Endodermal cell (in vitro differentiated cells): ENCODE measurements around the gene FZD2. TPM values are rescaled to one million over a fixed set of nuclear protein-coding genes. Genes with fewer than 3 reads are reported as not detected.

ENCODE experiments used
- DNase-seq: peaks from one replicate; pipeline ENCODE4 v3.0.0-alpha.2; 2017
- H3K27ac ChIP-seq: 2 replicates; pipeline ENCODE4 v1.5.1; 2013; ENCODE audit warnings: mild to moderate bottlenecking, low read depth, low read length, moderate library complexity
- H3K27me3 ChIP-seq: 2 replicates; pipeline ENCODE4 v1.6.1; 2013; ENCODE audit warnings: mild to moderate bottlenecking, low read length, moderate library complexity; ENCODE audit not compliant: insufficient read depth, control insufficient read depth, poor library complexity, severe bottlenecking
- H3K36me3 ChIP-seq: 2 replicates; pipeline ENCODE4 v1.7.0; 2013; ENCODE audit warnings: mild to moderate bottlenecking, low read length, moderate library complexity; ENCODE audit not compliant: control insufficient read depth, insufficient read depth
- H3K4me1 ChIP-seq: one replicate; pipeline ENCODE4 v1.7.0; 2013; ENCODE audit warnings: low read length; ENCODE audit not compliant: control insufficient read depth, insufficient read depth
- H3K4me3 ChIP-seq: 2 replicates; pipeline ENCODE4 v1.5.1; 2013; ENCODE audit warnings: mild to moderate bottlenecking, low read length, moderate library complexity
- H3K9ac ChIP-seq: 2 replicates; pipeline ENCODE4 v1.6.1; 2013; ENCODE audit warnings: mild to moderate bottlenecking, low read length, moderate library complexity; ENCODE audit not compliant: poor library complexity, severe bottlenecking; ENCODE audit errors: extremely low read depth
- H3K9me3 ChIP-seq: 2 replicates; pipeline ENCODE4 v1.6.1; 2013; ENCODE audit warnings: mild to moderate bottlenecking, low read length, moderate library complexity; ENCODE audit not compliant: control insufficient read depth
- H3K27ac Mint-ChIP-seq: 2 replicates; pipeline ENCODE4 v1.8.0; 2020; ENCODE audit warnings: mixed read lengths
- H3K27me3 Mint-ChIP-seq: 2 replicates; pipeline ENCODE4 v1.8.0; 2021; ENCODE audit warnings: mild to moderate bottlenecking, mixed read lengths; ENCODE audit not compliant: insufficient read depth
- H3K36me3 Mint-ChIP-seq: 2 replicates; pipeline ENCODE4 v1.8.0; 2020; ENCODE audit warnings: low read depth, mixed read lengths
- H3K4me1 Mint-ChIP-seq: 2 replicates; pipeline ENCODE4 v1.8.0; 2020; ENCODE audit warnings: mixed read lengths
- H3K4me3 Mint-ChIP-seq: 2 replicates; pipeline ENCODE4 v1.8.0; 2020; ENCODE audit warnings: mild to moderate bottlenecking, moderate library complexity, mixed read lengths
- H3K9me3 Mint-ChIP-seq: 2 replicates; pipeline ENCODE4 v1.8.0; 2020; ENCODE audit warnings: mild to moderate bottlenecking, mixed read lengths
- WGBS, 2 experiments: methylation state at CpG; one replicate each; pipeline versions ENCODE4 v1.1.5 to v1.1.7; 2013; ENCODE audit warnings: missing lambda C conversion rate in 2 of 2, mixed read lengths in 1 of 2; ENCODE audit not compliant: insufficient coverage in 1 of 2, insufficient read length in 1 of 2; 5-methylcytosine and 5-hydroxymethylcytosine counted together
- total RNA-seq, 2 donors: library from RNA; stranded (reverse); fragmentation: NEBNext Ultra II Directional in 1 of 2; extraction: Animal tissue kit (Norgen Biotek cat#: 25700) in 1 of 2; gene quantifications; 2 replicates in 1 of 2; 3 replicates in 1 of 2; pipeline ENCODE4 v1.2.1, GENCODE V29; 2021
- TF ChIP-seq, protein P1 (sequence below): fragments of 200-600 bp; sonication (generic); conservative IDR thresholded peaks from 2 replicates; pipeline ENCODE4 v1.5.0; 2021; ENCODE audit warnings: antibody characterized with exemption, mild to moderate bottlenecking

FZD2 gene
- total RNA-seq, 2 donors from 2014 or later: 20.6 to 21.9 TPM

- no peak for DNase-seq
- TF ChIP-seq, protein P1, sequence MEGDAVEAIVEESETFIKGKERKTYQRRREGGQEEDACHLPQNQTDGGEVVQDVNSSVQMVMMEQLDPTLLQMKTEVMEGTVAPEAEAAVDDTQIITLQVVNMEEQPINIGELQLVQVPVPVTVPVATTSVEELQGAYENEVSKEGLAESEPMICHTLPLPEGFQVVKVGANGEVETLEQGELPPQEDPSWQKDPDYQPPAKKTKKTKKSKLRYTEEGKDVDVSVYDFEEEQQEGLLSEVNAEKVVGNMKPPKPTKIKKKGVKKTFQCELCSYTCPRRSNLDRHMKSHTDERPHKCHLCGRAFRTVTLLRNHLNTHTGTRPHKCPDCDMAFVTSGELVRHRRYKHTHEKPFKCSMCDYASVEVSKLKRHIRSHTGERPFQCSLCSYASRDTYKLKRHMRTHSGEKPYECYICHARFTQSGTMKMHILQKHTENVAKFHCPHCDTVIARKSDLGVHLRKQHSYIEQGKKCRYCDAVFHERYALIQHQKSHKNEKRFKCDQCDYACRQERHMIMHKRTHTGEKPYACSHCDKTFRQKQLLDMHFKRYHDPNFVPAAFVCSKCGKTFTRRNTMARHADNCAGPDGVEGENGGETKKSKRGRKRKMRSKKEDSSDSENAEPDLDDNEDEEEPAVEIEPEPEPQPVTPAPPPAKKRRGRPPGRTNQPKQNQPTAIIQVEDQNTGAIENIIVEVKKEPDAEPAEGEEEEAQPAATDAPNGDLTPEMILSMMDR: no peak
- Histone ChIP-seq H3K4me3 (no peak overlapping the region), H3K27me3 (no peaks in the 10 kb centered on the region), H3K9ac (no peak overlapping the region), H3K9me3 (no peaks in the 10 kb centered on the region), H3K4me1 (peaks cover 5% of the 10 kb centered on the region), H3K27ac (no peak overlapping the region), H3K36me3 (no peaks in the 10 kb centered on the region)
- H3K27ac Mint-ChIP-seq: no peak overlapping the region
- WGBS, 2 experiments: 90 to 94% methylated on average over 1 to 4 of the region's 4 CpGs
- H3K36me3 Mint-ChIP-seq: no peaks in the 10 kb centered on the region
- no peaks in the 10 kb centered on the region for H3K9me3 Mint-ChIP-seq
- H3K4me1 Mint-ChIP-seq: peaks cover 10% of the 10 kb centered on the region
- H3K4me3 Mint-ChIP-seq: no peak overlapping the region
- H3K27me3 Mint-ChIP-seq: peaks cover 9% of the 10 kb centered on the region
These were observed 33.9 kb downstream of the FZD2 start for GRCh38 chr17:44591206-44591605.

DNA sequence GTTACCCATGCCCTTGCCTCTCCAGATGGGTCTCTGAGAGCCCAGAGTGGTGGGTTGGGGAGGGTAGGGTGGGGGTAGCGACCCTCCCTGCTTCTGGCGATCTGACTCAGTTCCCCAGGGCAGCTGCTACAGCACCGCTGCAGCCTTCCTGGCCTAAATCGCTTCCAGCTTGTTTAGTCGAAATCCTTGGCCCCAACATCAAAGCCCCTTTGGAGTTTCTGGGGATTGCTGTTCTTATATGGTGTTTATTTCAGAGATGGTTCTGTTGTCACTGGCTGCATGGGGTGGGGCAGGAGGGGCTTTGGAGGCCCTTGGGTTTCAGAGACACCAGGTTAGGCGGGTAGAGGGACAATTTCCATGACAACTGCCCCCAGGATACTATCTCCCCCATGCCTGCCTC is 35.9 kb downstream of the FZD2 start:
- Histone ChIP-seq H3K4me1 (no peaks in the 10 kb centered on the region), H3K36me3 (no peaks in the 10 kb centered on the region), H3K9me3 (no peaks in the 10 kb centered on the region), H3K27ac (no peak overlapping the region), H3K27me3 (no peaks in the 10 kb centered on the region), H3K4me3 (no peak overlapping the region), H3K9ac (no peak overlapping the region)
- Mint-ChIP-seq H3K27ac (no peak overlapping the region), H3K4me1 (no peaks in the 10 kb centered on the region), H3K27me3 (peaks cover 9% of the 10 kb centered on the region), H3K4me3 (no peak overlapping the region), H3K9me3 (no peaks in the 10 kb centered on the region), H3K36me3 (no peaks in the 10 kb centered on the region)
- 80% methylated on average over 6 of the region's 6 CpGs; no CpG with 5 or more reads in 1 of the 2 experiments for WGBS, 2 experiments
- no peak for DNase-seq
- TF ChIP-seq, protein P1: no peak

DNA sequence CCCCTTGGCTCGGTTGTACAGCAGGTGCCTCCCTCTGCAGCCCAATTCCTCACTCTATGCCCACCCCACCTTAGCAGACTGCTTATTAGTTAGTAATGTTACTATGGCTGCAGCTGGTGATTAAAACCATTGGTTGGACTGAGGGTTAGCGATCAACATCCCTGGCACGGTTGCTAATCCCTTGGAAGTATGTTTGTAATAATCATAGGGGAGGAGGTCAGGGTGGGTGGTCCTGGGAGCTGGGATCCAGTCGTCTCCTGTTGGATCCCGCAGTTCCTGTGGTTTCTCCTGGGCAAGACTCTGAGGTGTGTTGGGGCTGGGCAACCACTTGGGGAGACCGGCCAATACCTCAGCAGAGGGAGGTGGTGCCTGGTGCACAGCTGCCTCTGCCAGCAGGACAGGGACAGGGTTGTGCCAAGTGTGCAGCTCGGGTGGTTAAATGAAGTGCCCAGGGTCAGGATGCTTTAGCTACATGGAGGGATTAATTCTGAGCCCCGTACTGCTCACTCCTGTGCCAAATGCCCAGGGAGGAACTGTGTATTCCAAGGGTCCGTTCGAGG is 38.0 kb downstream of the FZD2 start:
- no peak overlapping the region for H3K9ac ChIP-seq
- Mint-ChIP-seq H3K4me3 (no peak overlapping the region), H3K4me1 (peaks cover 12% of the 10 kb centered on the region), H3K9me3 (no peaks in the 10 kb centered on the region), H3K27me3 (peaks cover 9% of the 10 kb centered on the region), H3K36me3 (no peaks in the 10 kb centered on the region), H3K27ac (no peak overlapping the region)
- H3K9me3 ChIP-seq: no peaks in the 10 kb centered on the region
- TF ChIP-seq, protein P1: no peak
- no peaks in the 10 kb centered on the region for H3K27me3 ChIP-seq
- peaks cover 8% of the 10 kb centered on the region for H3K4me1 ChIP-seq
- no peaks in the 10 kb centered on the region for H3K36me3 ChIP-seq
- WGBS, 2 experiments: 83 to 88% methylated on average over 5 to 10 of the region's 10 CpGs
- DNase-seq: no peak
- no peak overlapping the region for H3K27ac ChIP-seq
- no peak overlapping the region for H3K4me3 ChIP-seq
